PC-3 (cell line): ENCODE results near the gene TLE7. TPM values are rescaled to one million over a fixed set of nuclear protein-coding genes. Genes with fewer than 3 reads are reported as not detected.

Source experiments
- ATAC-seq: fragments of 200-7000 bp; cut with Tn5 transposase; 2 replicates; pipeline ENCODE4 v1.9.1; 2020; ENCODE audit warnings: mild to moderate bottlenecking, moderate library complexity
- BruUV-seq: library from RNA; stranded (reverse); fragments of 400-500 nt; replicated peaks from 2 replicates; lab custom pipeline; 2021; lab: Mats Ljungman, UMichigan
- CTCF ChIA-PET: fragments of 300-600 bp; sonication (Branson Sonifier 250); formaldehyde crosslinking; loops from one replicate; lab custom pipeline; 2022; ENCODE audit warnings: antibody characterized with exemption; lab: Charles Lee
- POLR2A ChIA-PET: fragments of 300-600 bp; sonication (Branson Sonifier 250); formaldehyde crosslinking; loops from one replicate; lab custom pipeline; 2022; ENCODE audit warnings: antibody characterized with exemption; ENCODE audit not compliant: unreplicated experiment; lab: Charles Lee
- DNase-seq: peaks from one replicate; pipeline ENCODE4 v3.0.0-alpha.2; 2015
- H2AFZ ChIP-seq: fragments of 300-600 bp; sonication (generic); 2 replicates; pipeline ENCODE4 v1.6.0; 2016; ENCODE audit warnings: antibody characterized with exemption, low read length
- H3F3A ChIP-seq: fragments of 300-600 bp; sonication (generic); one replicate; pipeline ENCODE4 v1.6.0; 2017; ENCODE audit warnings: antibody characterized with exemption, low read length, control low read depth, mild to moderate bottlenecking; ENCODE audit not compliant: unreplicated experiment
- H3K27ac ChIP-seq: fragments of 300-600 bp; sonication (generic); 2 replicates; pipeline ENCODE4 v1.5.1; 2016; ENCODE audit warnings: mild to moderate bottlenecking, low read length
- H3K27me3 ChIP-seq: fragments of 300-600 bp; sonication (generic); 2 replicates; pipeline ENCODE4 v1.6.1; 2016; ENCODE audit warnings: low read length, mixed read lengths
- H3K36me3 ChIP-seq: fragments of 300-600 bp; sonication (generic); 2 replicates; pipeline ENCODE4 v1.6.1; 2016; ENCODE audit warnings: low read depth, mixed run types, low read length, mixed read lengths
- H3K4me1 ChIP-seq: fragments of 300-600 bp; sonication (generic); 2 replicates; pipeline ENCODE4 v1.5.1; 2016; ENCODE audit warnings: low read length; ENCODE audit not compliant: insufficient read depth
- H3K4me2 ChIP-seq: fragments of 300-600 bp; sonication (generic); 2 replicates; pipeline ENCODE4 v1.6.0; 2016; ENCODE audit warnings: low read length
- H3K4me3 ChIP-seq: fragments of 300-600 bp; sonication (generic); 2 replicates; pipeline ENCODE4 v1.5.1; 2016; ENCODE audit warnings: mild to moderate bottlenecking, low read length, mixed read lengths
- H3K79me2 ChIP-seq: fragments of 300-600 bp; sonication (generic); 2 replicates; pipeline ENCODE4 v1.6.1; 2017; ENCODE audit warnings: low read length, mixed read lengths
- H3K9ac ChIP-seq: fragments of 300-600 bp; sonication (generic); 2 replicates; pipeline ENCODE4 v1.6.0; 2016; ENCODE audit warnings: mild to moderate bottlenecking, low read length
- H3K9me2 ChIP-seq: fragments of 300-600 bp; sonication (generic); replicated peaks from 2 replicates; pipeline ENCODE4 v1.6.1; 2016; ENCODE audit warnings: mixed run types, low read length, mixed read lengths
- H3K9me3 ChIP-seq: fragments of 300-600 bp; sonication (generic); 2 replicates; pipeline ENCODE4 v1.6.1; 2016; ENCODE audit warnings: low read length, mixed read lengths
- H4K20me1 ChIP-seq: fragments of 300-600 bp; sonication (generic); 2 replicates; pipeline ENCODE4 v1.6.1; 2016; ENCODE audit warnings: low read length, mixed read lengths
- CTCF ChIP-seq: fragments of 300-600 bp; sonication (generic); conservative IDR thresholded peaks from 2 replicates; pipeline ENCODE4 v1.5.1; 2017; ENCODE audit warnings: antibody characterized with exemption, low read depth, mild to moderate bottlenecking, low read length
- EZH2 ChIP-seq: fragments of 300-600 bp; sonication (generic); IDR thresholded peaks from one replicate; pipeline ENCODE4 v1.6.1; 2017; ENCODE audit warnings: antibody characterized with exemption, mild to moderate bottlenecking, low read length; ENCODE audit not compliant: unreplicated experiment
- EZH2phosphoT487 ChIP-seq: fragments of 300-600 bp; sonication (generic); IDR thresholded peaks from 2 replicates; pipeline ENCODE4 v1.6.1; 2018; ENCODE audit warnings: mild to moderate bottlenecking, antibody characterized with exemption, low read length, borderline replicate concordance
- intact Hi-C: fragments of 100-400 bp; cut with micrococcal nuclease; formaldehyde crosslinking; loops from 2 replicates; pipeline ENCODE4 v1.9.0; 2023
- total RNA-seq: library from RNA; depleted of rRNA; stranded (reverse); fragments of >200 nt; gene quantifications from 2 replicates; pipeline ENCODE4 v1.2.3, GENCODE V29; 2014

Gene TLE7
- total RNA-seq, 1 experiment from 2014 or later: not detected

GRCh38 chr16:71424626-71425025 is 17.2 kb downstream of the TLE7 start:
- TF ChIP-seq EZH2phosphoT487: no peak
- no peak for TF ChIP-seq EZH2
- TF ChIP-seq CTCF: no peak
- no TSS peak for BruUV-seq
- H3K9me2 ChIP-seq: no peaks in the 10 kb centered on the region
- no peak overlapping the region for H3K9ac ChIP-seq
- H3K4me1 ChIP-seq: no peaks in the 10 kb centered on the region
- H4K20me1 ChIP-seq: no peaks in the 10 kb centered on the region
- ChIA-PET CTCF (no interaction called here), POLR2A (no interaction called here)
- H3K27ac ChIP-seq: no peak overlapping the region
- no peaks in the 10 kb centered on the region for H3F3A ChIP-seq
- intact Hi-C loops: no loop called here
- no peaks in the 10 kb centered on the region for H3K9me3 ChIP-seq
- no peak overlapping the region for H3K4me3 ChIP-seq
- H3K4me2 ChIP-seq: no peak overlapping the region
- DNase-seq: no peak
- H3K36me3 ChIP-seq: no peaks in the 10 kb centered on the region
- ATAC-seq: no peak
- H3K79me2 ChIP-seq: no peaks in the 10 kb centered on the region
- no peak overlapping the region for H2AFZ ChIP-seq
- peaks cover 10% of the 10 kb centered on the region for H3K27me3 ChIP-seq

- no peaks in the 10 kb centered on the region for H3K79me2 ChIP-seq
- H3F3A ChIP-seq: no peaks in the 10 kb centered on the region
- ChIA-PET CTCF (no interaction called here), POLR2A (no interaction called here)
- peaks cover 13% of the 10 kb centered on the region for H3K27me3 ChIP-seq
- no peak overlapping the region for H3K9ac ChIP-seq
- ATAC-seq (no peak), DNase-seq (no peak)
- no peak for TF ChIP-seq CTCF
- no peak for TF ChIP-seq EZH2
- TF ChIP-seq EZH2phosphoT487: no peak
- no peak overlapping the region for H3K27ac ChIP-seq
- no peaks in the 10 kb centered on the region for H3K9me2 ChIP-seq
- no peaks in the 10 kb centered on the region for H3K4me1 ChIP-seq
- H3K9me3 ChIP-seq: no peaks in the 10 kb centered on the region
- H4K20me1 ChIP-seq: no peaks in the 10 kb centered on the region
- intact Hi-C loops: no loop called here
- H3K36me3 ChIP-seq: no peaks in the 10 kb centered on the region
- BruUV-seq: no TSS peak
- no peak overlapping the region for H2AFZ ChIP-seq
- H3K4me2 ChIP-seq: no peak overlapping the region
- H3K4me3 ChIP-seq: no peak overlapping the region
Measured at GRCh38 chr16:71423865-71424264, 18.0 kb downstream of the TLE7 start.

- no TSS peak for BruUV-seq
- no peaks in the 10 kb centered on the region for H3K9me3 ChIP-seq
- H3K36me3 ChIP-seq: no peaks in the 10 kb centered on the region
- H3K4me3 ChIP-seq: no peak overlapping the region
- no peaks in the 10 kb centered on the region for H3K9me2 ChIP-seq
- TF ChIP-seq CTCF (no peak), EZH2phosphoT487 (no peak), EZH2 (no peak)
- peaks cover 21% of the 10 kb centered on the region for H3K27me3 ChIP-seq
- H4K20me1 ChIP-seq: no peaks in the 10 kb centered on the region
- DNase-seq: no peak
- H3F3A ChIP-seq: no peaks in the 10 kb centered on the region
- ATAC-seq: no peak
- H3K9ac ChIP-seq: no peak overlapping the region
- intact Hi-C loops: no loop called here
- CTCF ChIA-PET: no interaction called here
- H3K4me2 ChIP-seq: no peak overlapping the region
- H2AFZ ChIP-seq: no peak overlapping the region
- no peak overlapping the region for H3K27ac ChIP-seq
- POLR2A ChIA-PET: no interaction called here
- H3K79me2 ChIP-seq: no peaks in the 10 kb centered on the region
- no peaks in the 10 kb centered on the region for H3K4me1 ChIP-seq
Measured at GRCh38 chr16:71423016-71423415, 18.8 kb downstream of the TLE7 start.
